Adrenal gland (tissue), 5 donors: Measurements from ENCODE around the gene CCNDBP1.
"Not testable (repeated sequence)": the region's sequence is repeated elsewhere in the genome, so short reads cannot be mapped to it uniquely, and the experiment has no call there.

Experiments
- CTCF ChIP-seq, 6 experiments: fragments of 450-650 bp in 4 of 6; fragments of 200-600 bp in 2 of 6; sonication (generic) in 1 of 6; IDR thresholded peaks; 1 replicate in 5 of 6; 2 replicates in 1 of 6; pipeline versions ENCODE4 v1.5.1 to v1.8.0; 2016 to 2021; ENCODE audit warnings: antibody characterized with exemption in 6 of 6, mild to moderate bottlenecking in 2 of 6, moderate library complexity in 1 of 6
- POLR2A ChIP-seq, 2 donors: fragments of 450-650 bp; IDR thresholded peaks; one replicate each; pipeline ENCODE4 v1.6.1; 2017; ENCODE audit warnings: antibody characterized with exemption in 2 of 2, mild to moderate bottlenecking in 2 of 2, moderate library complexity in 1 of 2
- donor health status: DM: no; HTN: no; CAD: no.

GRCh38 chr15:43197773-43198172, 12.6 kb downstream of the CCNDBP1 start:
- not testable (repeated sequence) for TF ChIP-seq CTCF, POLR2A (IDR thresholded peaks at IDR 0.05)
